Lower leg skin (tissue), 3 donors: ENCODE results near the gene CLEC4F.

Experiments
- CTCF ChIP-seq, 3 donors: fragments of 450-650 bp; IDR thresholded peaks; one replicate each; pipeline ENCODE4 v1.5.1; 2016; ENCODE audit warnings: antibody characterized with exemption in 3 of 3, mild to moderate bottlenecking in 3 of 3, moderate library complexity in 2 of 3
- POLR2A ChIP-seq, 2 donors: fragments of 450-650 bp; IDR thresholded peaks; one replicate each; pipeline ENCODE4 v1.6.1; 2016 to 2017; ENCODE audit warnings: antibody characterized with exemption in 2 of 2, mild to moderate bottlenecking in 1 of 2, moderate library complexity in 1 of 2

GRCh38 chr2:70801607-70802263, 18.7 kb downstream of the CLEC4F start:
- TF ChIP-seq CTCF (IDR thresholded peaks at IDR 0.05) (no peak), POLR2A (IDR thresholded peaks at IDR 0.05) (no peak)
